Smooth muscle cell (in vitro differentiated cells): Measurements from ENCODE around the gene CNP. TPM values are rescaled to one million over a fixed set of nuclear protein-coding genes. Genes with fewer than 3 reads are reported as not detected.

Experiments used
- DNase-seq: peaks from one replicate; lab custom pipeline; 2025; ENCODE audit not compliant: unreplicated experiment; lab: John Stamatoyannopoulos, UW
- H2AFZ ChIP-seq: fragments of 200-600 bp; sonication (generic); 2 replicates; pipeline ENCODE4 v1.6.0; 2016; ENCODE audit warnings: antibody characterized with exemption, low read depth, mild to moderate bottlenecking
- H3F3A ChIP-seq: fragments of 200-600 bp; sonication (generic); 2 replicates; pipeline ENCODE4 v1.6.0; 2017; ENCODE audit warnings: antibody characterized with exemption, low read depth
- H3K27ac ChIP-seq: fragments of 200-600 bp; sonication (generic); 2 replicates; pipeline ENCODE4 v1.5.1; 2016; ENCODE audit warnings: low read depth, mild to moderate bottlenecking
- H3K27me3 ChIP-seq: fragments of 200-600 bp; sonication (generic); 2 replicates; pipeline ENCODE4 v1.6.1; 2016; ENCODE audit warnings: low read depth, mild to moderate bottlenecking
- H3K36me3 ChIP-seq: fragments of 200-600 bp; sonication (generic); 2 replicates; pipeline ENCODE4 v1.5.1; 2016; ENCODE audit warnings: low read depth
- H3K4me1 ChIP-seq: fragments of 200-600 bp; sonication (generic); 2 replicates; pipeline ENCODE4 v1.5.1; 2016; ENCODE audit warnings: low read depth
- H3K4me2 ChIP-seq: fragments of 200-600 bp; sonication (generic); 2 replicates; pipeline ENCODE4 v1.6.0; 2016; ENCODE audit warnings: mild to moderate bottlenecking
- H3K4me3 ChIP-seq: fragments of 200-600 bp; sonication (generic); 2 replicates; pipeline ENCODE4 v1.5.1; 2016; ENCODE audit warnings: mild to moderate bottlenecking
- H3K79me2 ChIP-seq: fragments of 200-600 bp; sonication (generic); 2 replicates; pipeline ENCODE4 v1.6.0; 2016; ENCODE audit warnings: low read depth, mild to moderate bottlenecking
- H3K9ac ChIP-seq: fragments of 200-600 bp; sonication (generic); 2 replicates; pipeline ENCODE4 v1.6.0; 2016; ENCODE audit warnings: low read depth
- H3K9me3 ChIP-seq: fragments of 200-600 bp; sonication (generic); replicated peaks from 2 replicates; pipeline ENCODE4 v1.5.1; 2016; ENCODE audit warnings: low read depth
- H4K20me1 ChIP-seq: fragments of 200-600 bp; sonication (generic); 2 replicates; pipeline ENCODE4 v1.6.0; 2016; ENCODE audit warnings: low read depth
- WGBS: methylation state at CpG from one replicate; pipeline ENCODE4 v1.1.7; 2016; ENCODE audit warnings: low lambda C conversion rate; 5-methylcytosine and 5-hydroxymethylcytosine counted together
- polyA plus RNA-seq: library from polyadenylated mRNA; unstranded; fragments of >200 nt; fragmentation: Nextera tagmentation; extraction: Ambion mirVana; gene quantifications from 2 replicates; pipeline ENCODE4 v1.2.1, GENCODE V29; 2016
- total RNA-seq: library from RNA; depleted of rRNA; stranded (reverse); fragments of >200 nt; gene quantifications from 2 replicates; pipeline ENCODE4 v1.2.3, GENCODE V29; 2014
- TF ChIP-seq, protein P1 (sequence below): fragments of 200-600 bp; sonication (generic); IDR thresholded peaks from 2 replicates; pipeline ENCODE4 v1.5.1; 2017; ENCODE audit warnings: borderline replicate concordance, mild to moderate bottlenecking, antibody characterized with exemption; ENCODE audit not compliant: insufficient read depth, poor library complexity, severe bottlenecking

The CNP gene
- total and polyA plus RNA-seq, 2 experiments from 2014 or later: 34.7 to 60.1 TPM

- Histone ChIP-seq H3K9ac (no peak overlapping the region), H2AFZ (no peak overlapping the region), H3K27ac (no peak overlapping the region), H3K36me3 (no peaks in the 10 kb centered on the region), H3F3A (peaks cover 3% of the 10 kb centered on the region), H3K9me3 (no peaks in the 10 kb centered on the region), H3K4me1 (peaks cover 26% of the 10 kb centered on the region), H3K4me3 (no peak overlapping the region), H4K20me1 (peaks cover 27% of the 10 kb centered on the region), H3K27me3 (no peaks in the 10 kb centered on the region), H3K79me2 (peaks cover 33% of the 10 kb centered on the region), H3K4me2 (no peak overlapping the region)
- no peak for DNase-seq
- WGBS: 83% methylated on average over 5 of the region's 5 CpGs
- TF ChIP-seq, protein P1, sequence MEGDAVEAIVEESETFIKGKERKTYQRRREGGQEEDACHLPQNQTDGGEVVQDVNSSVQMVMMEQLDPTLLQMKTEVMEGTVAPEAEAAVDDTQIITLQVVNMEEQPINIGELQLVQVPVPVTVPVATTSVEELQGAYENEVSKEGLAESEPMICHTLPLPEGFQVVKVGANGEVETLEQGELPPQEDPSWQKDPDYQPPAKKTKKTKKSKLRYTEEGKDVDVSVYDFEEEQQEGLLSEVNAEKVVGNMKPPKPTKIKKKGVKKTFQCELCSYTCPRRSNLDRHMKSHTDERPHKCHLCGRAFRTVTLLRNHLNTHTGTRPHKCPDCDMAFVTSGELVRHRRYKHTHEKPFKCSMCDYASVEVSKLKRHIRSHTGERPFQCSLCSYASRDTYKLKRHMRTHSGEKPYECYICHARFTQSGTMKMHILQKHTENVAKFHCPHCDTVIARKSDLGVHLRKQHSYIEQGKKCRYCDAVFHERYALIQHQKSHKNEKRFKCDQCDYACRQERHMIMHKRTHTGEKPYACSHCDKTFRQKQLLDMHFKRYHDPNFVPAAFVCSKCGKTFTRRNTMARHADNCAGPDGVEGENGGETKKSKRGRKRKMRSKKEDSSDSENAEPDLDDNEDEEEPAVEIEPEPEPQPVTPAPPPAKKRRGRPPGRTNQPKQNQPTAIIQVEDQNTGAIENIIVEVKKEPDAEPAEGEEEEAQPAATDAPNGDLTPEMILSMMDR: no peak
Observed at GRCh38 chr17:41920580-41920955, 46.0 kb upstream of the CNP start.

- H3K4me3 ChIP-seq: no peak overlapping the region
- H3K9ac ChIP-seq: no peak overlapping the region
- H4K20me1 ChIP-seq: no peaks in the 10 kb centered on the region
- DNase-seq: no peak
- TF ChIP-seq, protein P1: no peak
- no peak overlapping the region for H3K4me2 ChIP-seq
- no peak overlapping the region for H3K27ac ChIP-seq
- WGBS: 95% methylated on average over 7 of the region's 7 CpGs
- H3K27me3 ChIP-seq: no peaks in the 10 kb centered on the region
- peaks cover 5% of the 10 kb centered on the region for H3K4me1 ChIP-seq
- H2AFZ ChIP-seq: no peak overlapping the region
- peaks cover 8% of the 10 kb centered on the region for H3F3A ChIP-seq
- H3K9me3 ChIP-seq: no peaks in the 10 kb centered on the region
- H3K36me3 ChIP-seq: no peaks in the 10 kb centered on the region
- peaks cover 6% of the 10 kb centered on the region for H3K79me2 ChIP-seq
Observed at GRCh38 chr17:41925991-41926590, 40.5 kb upstream of the CNP start.

DNA sequence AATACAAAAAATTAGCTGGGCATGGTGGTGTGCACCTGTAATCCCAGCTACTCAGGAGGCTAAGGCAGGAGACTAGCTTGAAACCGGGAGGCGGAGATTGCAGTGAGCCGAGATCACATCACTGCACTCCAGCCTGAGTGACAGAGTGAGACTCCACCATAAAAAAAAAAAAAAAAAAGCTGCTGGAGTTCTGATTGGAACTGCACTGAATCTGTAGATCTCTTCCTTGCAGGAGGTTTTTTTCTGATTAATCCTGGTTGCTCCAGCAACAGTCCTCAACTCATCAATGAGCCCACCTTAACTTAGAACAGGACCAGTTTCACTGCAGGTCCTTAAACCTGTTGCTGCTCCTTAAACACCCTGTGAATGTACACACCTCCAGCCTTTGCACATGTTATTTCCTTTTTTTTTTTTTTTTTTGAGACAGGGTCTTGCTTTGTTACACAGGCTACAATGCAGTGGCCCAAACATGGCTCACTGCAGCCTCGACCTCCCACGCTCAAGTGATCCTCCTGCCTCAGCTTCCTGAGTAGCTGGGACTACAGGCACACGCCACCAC lies 37.8 kb upstream of the CNP start:
- H3F3A ChIP-seq: peaks cover 8% of the 10 kb centered on the region
- peaks cover 6% of the 10 kb centered on the region for H3K79me2 ChIP-seq
- no peaks in the 10 kb centered on the region for H3K36me3 ChIP-seq
- TF ChIP-seq, protein P1: no peak
- H2AFZ ChIP-seq: no peak overlapping the region
- no peak overlapping the region for H3K9ac ChIP-seq
- H3K4me3 ChIP-seq: no peak overlapping the region
- H3K4me1 ChIP-seq: peaks cover 5% of the 10 kb centered on the region
- peak overlapping the region; percentile 87 for H3K4me2 ChIP-seq
- H4K20me1 ChIP-seq: no peaks in the 10 kb centered on the region
- H3K27ac ChIP-seq: peak overlapping the region; percentile 87
- H3K27me3 ChIP-seq: no peaks in the 10 kb centered on the region
- no peaks in the 10 kb centered on the region for H3K9me3 ChIP-seq
- 82% methylated on average over 6 of the region's 6 CpGs for WGBS
- no peak for DNase-seq
